GM19240 (cell line): ENCODE data around the gene ANGPT4.
"Not testable (repeated sequence)": the region's sequence is repeated elsewhere in the genome, so short reads cannot be mapped to it uniquely, and the experiment has no call there.

Source experiments
- DNase-seq: peaks from one replicate; pipeline ENCODE4 v3.0.0; 2011; ENCODE audit warnings: low spot score; ENCODE audit not compliant: insufficient read length

ANGPT4 gene

DNA sequence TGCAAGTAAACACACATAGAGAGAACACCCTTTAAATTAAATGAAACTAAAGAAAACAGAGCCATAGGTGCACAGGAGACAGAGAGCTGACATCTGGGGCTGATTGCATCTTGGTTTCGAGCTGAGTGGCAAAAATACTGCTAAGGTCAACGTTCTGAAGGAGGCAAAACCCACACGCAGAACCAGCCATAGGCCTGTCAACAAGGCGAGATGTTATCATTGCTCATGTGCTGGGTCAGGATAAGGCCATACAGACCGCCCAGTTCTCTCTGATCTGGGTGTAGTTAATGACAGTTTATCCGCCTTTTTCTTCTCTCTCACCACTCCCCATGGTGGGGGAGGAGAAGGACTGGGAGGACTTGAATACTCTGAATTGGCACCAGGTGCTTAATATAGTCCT, 87.1 kb downstream of the ANGPT4 start:
- no peak for DNase-seq

DNA sequence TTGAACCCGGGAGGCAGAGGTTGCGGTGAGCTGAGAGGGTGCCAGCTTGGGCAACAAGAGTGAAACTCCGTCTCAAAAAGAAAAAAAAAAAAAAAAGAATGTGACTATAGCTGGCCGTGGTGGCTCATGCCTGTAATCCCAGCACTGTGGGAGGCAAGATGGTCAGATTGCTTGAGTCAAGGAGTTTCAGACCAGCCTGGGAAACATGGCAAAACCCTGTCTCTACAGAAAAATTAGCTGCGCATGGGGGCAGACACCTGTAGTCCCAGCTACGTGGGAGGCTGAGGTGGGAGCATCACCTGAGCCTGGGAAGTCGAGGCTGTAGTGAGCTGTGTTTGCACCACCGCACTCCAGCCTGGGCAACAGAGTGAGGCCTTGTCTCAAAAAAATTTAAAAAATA, 88.2 kb downstream of the ANGPT4 start:
- not testable (repeated sequence) for DNase-seq

DNA sequence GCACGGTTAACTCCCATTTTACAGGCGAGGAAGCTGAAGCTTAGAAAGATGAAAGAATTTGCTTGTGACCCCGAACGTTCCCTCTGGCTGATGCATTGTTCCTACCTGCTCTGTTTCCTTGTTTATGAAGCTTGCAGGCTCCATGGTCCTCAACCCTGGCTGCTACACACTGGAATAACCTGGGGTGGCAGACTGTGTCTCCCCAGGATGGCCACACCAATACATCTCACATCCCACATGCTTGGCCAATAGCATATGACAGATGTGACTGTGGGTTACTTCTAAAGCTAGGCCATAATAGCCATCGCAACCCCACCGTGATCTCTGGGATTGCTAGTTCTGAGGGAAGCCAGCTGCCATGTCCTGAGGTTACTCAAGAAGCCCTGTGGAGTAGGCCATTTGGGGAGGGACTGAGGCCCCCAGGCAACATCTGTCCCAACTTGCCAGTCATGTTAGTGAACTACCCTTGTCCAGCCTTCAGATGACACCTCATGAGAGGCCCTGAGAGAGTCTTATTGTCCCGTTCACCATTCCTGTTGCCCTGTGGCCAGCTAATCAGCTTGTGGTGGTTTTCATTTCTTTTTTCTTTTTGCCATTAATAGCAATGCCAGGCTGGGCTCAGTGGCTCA, 89.3 kb downstream of the ANGPT4 start:
- no peak for DNase-seq

DNA sequence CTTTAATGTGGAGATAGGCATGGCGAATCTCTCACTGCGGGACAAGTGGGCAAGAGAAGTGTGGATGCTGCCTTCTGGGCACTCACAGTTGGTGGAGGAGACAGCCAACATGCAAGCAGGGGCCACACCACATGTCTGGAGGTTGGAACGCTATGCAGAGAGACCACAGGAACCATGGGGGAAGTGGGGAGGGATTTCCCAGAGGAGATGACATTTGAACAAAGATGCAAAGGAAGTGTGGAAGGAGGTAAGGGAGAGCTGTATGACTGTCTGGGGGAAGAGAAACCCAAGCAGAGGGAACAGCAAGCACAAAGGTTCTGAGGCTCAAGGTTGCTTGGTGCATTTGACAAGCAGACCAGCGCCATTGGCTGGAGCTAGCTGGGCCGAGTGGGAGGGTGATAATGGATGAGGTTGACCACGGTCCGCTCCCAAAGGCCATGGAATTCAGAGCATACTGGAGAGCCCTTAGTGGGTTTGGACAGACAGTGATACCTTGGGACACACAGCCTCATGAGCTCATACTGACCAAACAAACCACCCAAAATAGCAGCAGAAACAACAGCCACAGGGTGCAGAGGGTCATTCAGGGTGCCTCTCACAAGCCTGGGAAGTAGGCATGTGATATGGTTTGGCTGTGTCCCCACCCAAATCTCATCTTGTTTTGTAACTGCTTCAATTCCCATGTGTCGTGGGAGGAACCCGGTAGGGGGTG, 90.3 kb downstream of the ANGPT4 start:
- no peak for DNase-seq

DNA sequence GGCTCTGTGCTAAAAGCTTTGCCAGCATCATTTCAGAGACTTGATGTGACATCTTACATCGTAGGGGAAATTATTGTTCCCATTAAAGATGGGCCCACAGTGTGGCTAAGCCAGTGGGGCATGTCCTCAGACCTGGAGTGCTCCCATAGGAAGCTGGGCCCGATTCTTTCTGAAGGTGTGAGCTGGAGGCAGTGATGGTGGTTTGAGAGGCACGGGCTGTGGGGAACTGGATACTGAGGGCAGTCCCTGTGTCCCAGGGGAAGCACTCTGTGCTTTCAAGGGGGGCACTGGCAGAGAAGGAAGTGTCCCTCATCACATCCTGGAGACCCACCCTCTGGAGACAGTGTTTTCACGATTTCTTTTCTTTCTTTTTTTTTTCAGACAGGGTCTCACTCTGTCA, 91.2 kb downstream of the ANGPT4 start:
- no peak for DNase-seq

DNA sequence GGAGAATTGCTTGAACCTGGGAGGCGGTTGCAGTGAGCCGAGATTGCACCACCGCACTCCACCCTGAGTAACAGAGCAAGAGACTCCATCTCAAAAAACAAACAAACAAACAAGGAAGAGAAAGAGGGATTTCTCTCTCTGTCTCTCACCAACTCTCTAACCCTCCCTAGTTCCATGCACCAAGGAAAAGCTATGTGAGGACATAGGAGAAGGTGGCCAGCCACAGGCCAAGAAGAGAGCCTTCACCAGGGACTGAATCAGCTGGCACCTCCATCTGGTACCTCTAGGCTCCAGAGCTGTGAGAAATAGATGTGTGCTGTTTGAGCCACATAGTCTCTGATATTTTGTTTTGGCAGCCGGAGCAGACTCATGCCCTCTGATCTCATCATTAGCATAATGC, 91.6 kb downstream of the ANGPT4 start:
- no peak for DNase-seq

DNA sequence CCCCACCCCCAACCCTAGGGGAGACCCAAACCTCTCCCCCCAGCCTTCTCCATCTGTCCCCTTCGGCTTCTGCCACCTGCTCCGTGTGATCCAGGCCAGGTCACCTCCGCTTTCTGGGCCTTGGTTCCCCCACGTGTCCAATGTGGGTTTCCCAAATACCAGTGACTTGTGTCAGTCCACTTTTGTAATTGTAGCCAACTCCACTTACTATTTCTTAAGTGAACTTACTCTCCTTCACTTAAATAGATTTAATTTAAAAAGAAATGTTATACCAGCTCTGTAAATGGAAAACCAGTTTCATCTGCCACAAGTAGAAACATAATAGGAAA, 92.6 kb downstream of the ANGPT4 start:
- no peak for DNase-seq

DNA sequence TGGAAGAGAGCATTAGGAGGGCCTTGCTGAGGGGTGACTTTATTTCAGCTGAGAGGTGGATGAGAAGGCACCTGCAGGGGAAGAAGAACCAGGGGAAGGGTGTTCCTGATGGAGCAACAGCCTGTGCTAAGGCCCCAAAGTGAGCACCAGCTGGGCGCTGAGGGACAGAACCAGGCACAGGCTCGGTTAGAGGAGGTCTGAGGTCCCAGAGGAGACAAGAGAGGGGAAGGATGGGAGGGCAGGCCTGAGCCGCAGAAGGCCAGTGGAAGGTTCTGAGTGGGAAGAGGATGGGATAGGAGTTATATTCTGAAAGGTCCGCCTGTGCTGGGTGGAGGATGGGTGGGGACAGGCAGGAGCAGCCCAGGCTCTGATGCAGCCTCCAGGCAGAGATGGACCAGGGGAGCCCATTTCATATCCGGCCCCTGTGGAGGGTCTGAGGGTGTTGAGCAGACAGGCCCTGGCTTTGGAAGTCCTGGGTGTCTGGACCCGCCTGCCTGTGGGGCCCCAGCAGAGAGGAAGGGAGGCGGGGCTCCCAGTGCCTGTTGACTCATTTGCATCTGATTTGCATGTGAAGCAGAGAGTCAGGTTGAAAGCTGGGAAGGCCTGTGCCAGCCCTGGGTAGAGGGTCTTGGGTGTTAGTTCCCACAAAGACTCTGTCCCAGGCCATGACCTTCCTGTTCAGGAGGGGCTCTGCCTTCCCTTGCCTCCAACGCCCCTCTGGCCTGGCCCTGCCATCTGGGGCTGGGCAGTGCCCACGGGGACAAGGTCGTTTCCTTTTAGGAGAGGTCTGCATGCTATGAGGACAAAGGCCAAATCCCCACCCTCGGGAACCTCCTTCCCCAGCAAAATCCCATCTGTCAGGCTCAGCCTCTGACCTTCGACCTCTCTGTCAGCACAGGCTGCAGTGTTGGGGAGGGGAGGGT, 93.2 kb downstream of the ANGPT4 start:
- DNase-seq, result no peak

DNA sequence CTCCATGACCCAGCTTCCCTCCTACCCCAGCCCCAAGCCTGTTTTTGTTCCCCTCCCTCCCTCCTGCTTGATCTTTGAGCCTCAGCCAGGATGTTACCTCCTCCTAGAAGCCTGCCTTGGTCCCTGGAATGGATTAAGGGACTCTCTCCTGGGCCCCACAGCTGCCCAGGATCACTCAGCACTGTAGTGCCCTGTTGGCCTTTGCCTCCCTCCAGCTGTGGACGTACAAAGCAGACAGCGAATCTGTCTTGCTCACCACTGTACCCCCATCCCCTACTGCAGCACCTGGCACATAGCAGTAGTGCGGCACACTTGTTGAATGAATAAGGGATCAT, 94.4 kb downstream of the ANGPT4 start:
- no peak for DNase-seq

DNA sequence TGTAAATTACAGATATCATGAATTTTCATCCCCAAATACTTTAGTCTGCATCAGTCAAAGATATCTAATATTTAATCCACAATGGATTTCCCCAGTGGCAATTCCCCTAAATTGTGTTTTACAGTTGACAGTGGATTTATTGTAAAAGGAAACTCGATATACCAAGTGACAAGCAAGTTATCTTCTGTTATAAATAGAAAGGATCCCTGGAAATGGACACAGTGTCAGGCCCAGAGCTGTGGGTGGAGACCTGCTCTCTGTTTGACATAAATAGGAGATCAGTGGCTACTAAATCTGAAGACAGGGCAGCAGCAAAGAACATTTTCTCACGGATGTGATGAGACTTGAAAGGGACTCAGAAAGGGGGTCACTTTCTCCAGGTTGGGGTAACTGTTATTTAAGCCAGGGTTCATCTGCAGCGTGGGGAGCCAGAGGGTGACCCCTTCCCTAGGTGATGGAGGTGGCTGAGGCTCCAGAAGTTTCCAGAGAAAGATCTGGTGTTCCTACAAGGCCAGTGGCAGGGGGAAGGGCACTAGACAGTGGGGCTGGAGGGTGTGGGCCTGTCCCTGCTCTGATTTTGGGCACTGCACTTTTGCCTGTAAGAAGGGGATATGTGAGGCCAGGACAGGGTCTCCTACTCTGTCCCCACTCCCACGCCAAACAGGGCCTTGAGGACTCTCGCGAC, 94.9 kb downstream of the ANGPT4 start:
- DNase-seq, result no peak

DNA sequence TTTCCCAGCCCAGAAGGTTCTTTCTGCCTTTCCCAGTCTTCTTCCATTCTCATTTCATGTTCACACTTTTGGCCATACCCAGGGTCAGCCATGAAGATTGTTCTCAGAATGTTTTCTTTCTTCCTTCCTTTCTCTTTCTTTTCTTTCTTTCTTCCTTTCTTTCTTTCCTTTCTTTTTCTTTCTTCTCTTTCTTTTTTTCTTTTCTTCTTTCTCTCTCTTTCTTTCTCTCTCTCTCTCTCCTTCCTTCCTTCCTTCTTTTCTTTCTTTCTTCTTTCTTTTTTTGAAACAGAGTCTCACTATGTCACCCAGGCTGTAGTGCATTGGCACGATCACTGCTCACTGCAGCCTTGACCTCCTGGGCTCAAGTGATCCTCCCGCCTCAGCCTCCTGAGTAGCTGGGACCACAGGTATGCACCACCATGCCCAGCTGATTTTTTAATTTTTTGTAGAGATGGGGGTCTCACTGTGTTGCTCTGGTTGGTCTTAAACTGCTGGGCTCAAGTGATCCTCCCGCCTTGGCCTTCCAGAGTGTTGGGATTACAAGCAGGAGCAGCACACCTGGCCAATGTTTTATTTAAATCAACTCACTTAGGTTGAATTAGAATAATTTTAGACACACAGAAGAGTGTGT, 95.7 kb downstream of the ANGPT4 start:
- DNase-seq, result no peak
